DND-41 (cell line): Measurements from ENCODE around the gene POLR1G.

ENCODE experiments used
- CTCF ChIP-seq: IDR thresholded peaks from 2 replicates; pipeline ENCODE4 v1.5.1; 2012; ENCODE audit warnings: borderline replicate concordance, low read length, moderate library complexity, mild to moderate bottlenecking; ENCODE audit not compliant: poor library complexity, severe bottlenecking; ENCODE audit errors: extremely low read depth
- EZH2 ChIP-seq: IDR thresholded peaks from 3 replicates; pipeline ENCODE4 v1.6.1; 2012; ENCODE audit warnings: borderline replicate concordance, low read depth, mild to moderate bottlenecking, moderate library complexity, low read length, inconsistent platforms; ENCODE audit not compliant: severe bottlenecking

- TF ChIP-seq CTCF (no peak), EZH2 (no peak)
These were observed 26.3 kb upstream of the POLR1G start for GRCh38 chr19:45380107-45380506.
